GM12878 (cell line): Measurements from ENCODE around the gene CENPX.

Experiments
- CTCF ChIP-seq, 3 experiments: IDR thresholded peaks in 2 of 3; conservative IDR thresholded peaks in 1 of 3; 2 replicates each; pipeline ENCODE4 v1.5.1; 2011; ENCODE audit warnings: low read depth in 3 of 3, low read length in 3 of 3, mild to moderate bottlenecking in 3 of 3, control low read depth in 2 of 3, moderate library complexity in 2 of 3, inconsistent platforms in 1 of 3, mixed read lengths in 1 of 3; ENCODE audit not compliant: control insufficient read depth in 2 of 3, insufficient read depth in 1 of 3; ENCODE audit errors: extremely low read depth in 1 of 3
- MEF2A ChIP-seq: IDR thresholded peaks from 2 replicates; pipeline ENCODE4 v1.6.1; 2011; ENCODE audit warnings: low read depth, mild to moderate bottlenecking, low read length, moderate library complexity; ENCODE audit not compliant: insufficient read depth
- SMC3 ChIP-seq: IDR thresholded peaks from 2 replicates; pipeline ENCODE4 v1.6.1; 2011; ENCODE audit warnings: low read length, improper control_type of control experiment, borderline replicate concordance
- ZBTB40 ChIP-seq: fragments of 450-650 bp; IDR thresholded peaks from 2 replicates; pipeline ENCODE4 v1.6.1; 2016; ENCODE audit warnings: mild to moderate bottlenecking, moderate library complexity, borderline replicate concordance

GRCh38 chr17:82004517-82005455 is 17.9 kb downstream of the CENPX start:
- TF ChIP-seq ZBTB40 (no peak), SMC3 (no peak), MEF2A (no peak), CTCF (IDR thresholded peaks at IDR 0.05 in 2 of 3, conservative IDR thresholded peaks at IDR 0.05 in 1 of 3; ENCODE audit: control insufficient read depth in 2 of 3, extremely low read depth in 1 of 3, insufficient read depth in 1 of 3, low read depth in 3 of 3, low read length in 3 of 3) (no peak)
